BLaER1 treated with 17β-estradiol and CSF1 and Interleukin-3, amounts not matched to agents 10 nM and 100 nM (cell line): ENCODE data around the gene BPHL.
"Not testable (repeated sequence)": the region's sequence is repeated elsewhere in the genome, so short reads cannot be mapped to it uniquely, and the experiment has no call there.

ENCODE experiments used
- H3K27ac ChIP-seq, 11 experiments: shearing (Covaris generic); formaldehyde crosslinking; 2 replicates each; pipeline ENCODE4 v1.8.1; 2022
- H3K27me3 ChIP-seq, 11 experiments: shearing (Covaris generic); formaldehyde crosslinking; 2 replicates each; pipeline ENCODE4 v1.8.1; 2022
- H3K36me3 ChIP-seq, 11 experiments: shearing (Covaris generic); formaldehyde crosslinking; 2 replicates each; pipeline ENCODE4 v1.8.1; 2022
- H3K4me1 ChIP-seq, 10 experiments: shearing (Covaris generic); formaldehyde crosslinking; 2 replicates each; pipeline ENCODE4 v1.8.1; 2022
- H3K4me2 ChIP-seq, 11 experiments: shearing (Covaris generic); formaldehyde crosslinking; 2 replicates each; pipeline ENCODE4 v1.8.1; 2022
- H3K4me3 ChIP-seq, 10 experiments: shearing (Covaris generic); formaldehyde crosslinking; 2 replicates each; pipeline ENCODE4 v1.8.1; 2022
- H3K9ac ChIP-seq, 11 experiments: shearing (Covaris generic); formaldehyde crosslinking; 2 replicates each; pipeline ENCODE4 v1.8.1; 2022
- H3K9me3 ChIP-seq, 11 experiments: shearing (Covaris generic); formaldehyde crosslinking; replicated peaks in 1 of 11; 2 replicates each; pipeline ENCODE4 v1.8.1; 2022
- H4K20me1 ChIP-seq, 11 experiments: shearing (Covaris generic); formaldehyde crosslinking; 2 replicates each; pipeline ENCODE4 v1.8.1; 2022
- Cebpa-rat ChIP-seq, 11 experiments: shearing (Covaris generic); IDR thresholded peaks; 2 replicates each; pipeline ENCODE4 v1.8.1; 2022

BPHL gene

DNA sequence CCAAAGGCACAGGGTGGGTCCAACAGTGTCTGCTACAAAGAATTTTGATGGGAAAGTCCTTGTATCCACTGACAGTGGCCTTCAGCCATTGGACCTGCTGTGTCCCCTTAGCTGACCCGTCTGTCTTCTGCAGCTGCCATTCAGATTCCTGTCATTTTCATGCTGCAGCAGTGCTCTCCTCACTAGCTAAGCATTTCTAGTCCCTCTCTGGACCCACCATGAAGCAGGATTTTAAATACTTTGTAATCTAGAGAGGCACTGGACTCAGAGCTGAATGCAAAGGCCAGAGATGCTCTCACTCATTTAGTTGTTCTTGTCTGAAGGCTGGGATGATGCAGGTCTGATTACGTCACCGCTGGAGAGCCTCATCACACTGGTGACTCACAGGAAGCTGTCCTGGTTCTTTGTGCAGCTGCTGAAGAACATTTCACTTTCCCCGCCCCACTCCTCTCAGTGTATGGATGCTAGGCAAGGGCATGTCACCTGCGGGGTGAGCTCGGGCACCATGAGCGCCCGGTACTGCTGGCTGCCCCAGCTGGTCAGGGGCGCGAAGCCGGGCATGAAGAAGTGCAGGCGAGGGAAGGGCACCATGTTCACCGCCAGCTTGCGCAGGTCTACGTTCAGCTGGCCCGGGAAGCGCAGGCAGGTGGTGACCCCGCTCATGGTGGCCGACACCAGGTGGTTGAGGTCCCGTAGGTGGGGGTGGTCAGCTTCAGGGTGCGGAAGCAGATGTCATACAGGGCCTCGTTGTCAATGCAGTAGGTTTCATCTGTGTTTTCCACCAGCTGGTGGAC, 58.2 kb downstream of the BPHL start:
- Histone ChIP-seq H3K9me3 (0 out of 22 replicates have a peak, but pooled peaks cover 0 to 1% (median 0%) of the 10 kb centered on the region in 11 experiments), H3K36me3 (no peaks in the 10 kb centered on the region), H3K4me3 (no peak overlapping the region), H4K20me1 (no peaks in the 10 kb centered on the region), H3K9ac (no peak overlapping the region), H3K4me2 (peak overlapping the region in 10 of 11 experiments; percentile 35 to 81 (median 64); a peak in 19 of 22 replicates), H3K27me3 (no peaks in the 10 kb centered on the region), H3K4me1 (peaks cover 0 to 23% (median 15%) of the 10 kb centered on the region in 10 experiments; a peak in 17 of 20 replicates), H3K27ac (peak overlapping the region in 4 of 11 experiments; percentile 4 to 40 (median 24); a peak in 4 of 22 replicates)
- TF ChIP-seq Cebpa-rat (IDR thresholded peaks at IDR 0.05): peak in 8 of 11 experiments; percentile 32 to 74 (median 62); a peak in 10 of 22 replicates

DNA sequence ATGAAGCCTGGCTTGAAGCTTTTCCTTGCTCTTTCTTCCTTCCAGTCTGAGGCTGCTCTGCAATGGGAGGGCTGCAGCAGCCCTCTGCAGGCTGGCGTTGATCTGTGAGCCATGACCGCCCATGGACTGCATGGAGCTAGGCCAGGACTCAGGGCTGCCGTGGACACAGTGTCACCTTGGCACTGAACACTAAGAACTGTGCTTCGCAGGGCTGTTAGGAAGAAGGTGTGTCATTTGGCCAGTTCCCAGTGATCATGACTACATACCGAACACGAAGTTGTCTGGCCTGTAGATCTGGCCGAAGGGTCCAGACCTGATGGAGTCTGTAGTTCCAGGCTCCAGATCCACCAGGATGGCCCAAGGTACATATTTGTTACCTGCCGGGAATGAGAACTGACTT, 60.2 kb downstream of the BPHL start:
- H3K9ac ChIP-seq, H3K27ac ChIP-seq, H3K4me2 ChIP-seq, H3K9me3 ChIP-seq, H3K36me3 ChIP-seq, H3K4me3 ChIP-seq, H3K27me3 ChIP-seq, H4K20me1 ChIP-seq: not testable (repeated sequence)
- H3K4me1 ChIP-seq: peaks cover 0 to 23% (median 15%) of the 10 kb centered on the region in 10 experiments; a peak in 17 of 20 replicates

DNA sequence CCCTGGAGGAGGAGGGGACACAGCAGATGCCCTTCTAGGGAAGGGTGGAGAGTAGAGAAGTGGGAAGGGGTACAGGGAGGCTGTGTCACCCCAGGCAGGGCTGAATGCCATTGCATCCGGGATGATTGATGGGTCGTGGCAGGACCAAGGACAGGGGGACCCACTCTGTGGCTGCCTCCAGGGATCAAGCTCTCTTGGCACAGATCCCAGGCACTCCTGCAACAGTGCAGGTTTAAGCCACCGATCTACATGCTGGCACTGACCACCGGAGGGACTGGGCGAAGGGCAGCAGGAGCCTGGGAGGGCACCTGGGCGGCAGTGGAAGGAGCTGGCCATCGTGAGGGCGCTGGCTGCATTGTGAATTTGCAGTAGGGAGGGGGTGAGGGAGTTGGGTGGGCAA, 61.4 kb downstream of the BPHL start:
- H3K9ac ChIP-seq, H3K27ac ChIP-seq, H4K20me1 ChIP-seq, H3K4me3 ChIP-seq, H3K27me3 ChIP-seq, H3K9me3 ChIP-seq, H3K36me3 ChIP-seq: not testable (repeated sequence)
- Histone ChIP-seq H3K4me2 (peak overlapping the region in 1 of 11 experiments; percentile 52; a peak in 1 of 22 replicates), H3K4me1 (peaks cover 0 to 23% (median 15%) of the 10 kb centered on the region in 10 experiments; a peak in 17 of 20 replicates)

DNA sequence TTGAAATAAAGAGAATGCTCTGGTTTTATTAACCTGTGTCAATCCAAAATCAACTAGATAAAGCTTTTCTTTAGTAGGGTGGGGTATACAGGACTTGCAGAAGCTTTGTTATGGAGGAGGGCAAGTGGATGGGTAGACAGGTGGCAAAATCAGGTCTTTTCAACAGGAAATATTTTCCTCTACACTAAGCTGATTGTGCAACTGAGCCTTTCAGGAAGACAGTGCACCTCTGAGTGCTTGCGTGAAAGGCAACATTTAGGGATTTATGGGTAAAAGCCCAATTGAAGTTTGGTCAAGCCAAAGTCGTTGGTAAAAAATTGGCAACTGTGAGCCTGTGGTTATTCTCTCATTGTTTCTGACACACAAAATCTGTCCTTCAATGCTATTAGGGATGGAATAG, 62.6 kb downstream of the BPHL start:
- no peaks in the 10 kb centered on the region for H3K36me3 ChIP-seq
- no peak overlapping the region for H3K4me3 ChIP-seq
- H3K4me1 ChIP-seq: peaks cover under 1 to 15% (median 10%) of the 10 kb centered on the region in 10 experiments; a peak in 18 of 20 replicates
- no peak for TF ChIP-seq Cebpa-rat (IDR thresholded peaks at IDR 0.05)
- H4K20me1 ChIP-seq: no peaks in the 10 kb centered on the region
- H3K4me2 ChIP-seq: no peak overlapping the region
- no peak overlapping the region for H3K27ac ChIP-seq
- no peaks in the 10 kb centered on the region for H3K9me3 ChIP-seq
- no peak overlapping the region for H3K9ac ChIP-seq
- no peaks in the 10 kb centered on the region for H3K27me3 ChIP-seq

DNA sequence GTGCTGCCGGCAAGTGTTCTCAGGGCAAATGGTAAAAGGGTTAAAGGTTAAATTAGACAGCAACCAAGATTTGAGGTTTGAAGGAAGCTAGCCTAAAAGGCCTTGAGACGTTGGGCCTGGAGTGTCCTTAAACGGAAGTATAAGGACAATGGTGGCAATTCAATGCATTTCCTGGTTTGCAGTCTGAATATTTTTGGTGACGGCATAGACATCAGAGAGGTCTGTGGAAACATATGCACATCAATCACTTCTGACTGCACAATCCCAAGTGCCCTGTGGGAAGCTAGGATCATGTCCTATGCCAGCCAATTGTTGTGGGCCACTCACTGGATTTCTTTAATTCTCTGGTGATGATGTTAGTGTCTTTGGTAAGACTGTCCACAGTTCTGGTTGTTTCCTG, 64.6 kb downstream of the BPHL start:
- Histone ChIP-seq H3K9ac (no peak overlapping the region), H3K4me3 (no peak overlapping the region)

DNA sequence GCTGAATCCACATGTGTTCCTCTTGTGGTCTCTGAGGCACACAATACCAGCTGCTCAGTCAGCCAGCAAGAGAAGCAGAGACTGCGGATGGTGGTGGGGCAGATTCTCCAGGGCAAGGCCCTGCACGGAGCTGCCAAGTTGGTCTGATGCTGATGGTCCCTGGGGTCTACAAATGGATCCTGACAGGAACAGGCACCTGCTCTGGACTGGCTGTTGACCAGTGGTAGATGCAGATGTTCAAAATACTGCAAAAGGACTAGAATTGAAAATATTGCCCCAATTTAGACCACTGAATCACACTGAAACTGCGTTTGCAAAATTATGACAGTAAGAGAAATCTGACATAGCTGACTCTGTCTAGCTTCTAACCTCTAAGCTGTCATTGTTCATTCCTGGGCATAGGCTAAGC, 68.5 kb downstream of the BPHL start:
- Histone ChIP-seq H3K4me1 (peaks cover 0 to 20% (median 11%) of the 10 kb centered on the region in 10 experiments; a peak in 14 of 20 replicates), H3K9ac (no peak overlapping the region), H3K4me2 (peak overlapping the region in 8 of 11 experiments; percentile 8 to 62 (median 50); a peak in 14 of 22 replicates), H3K36me3 (no peaks in the 10 kb centered on the region), H3K27ac (no peak overlapping the region), H3K4me3 (no peak overlapping the region), H4K20me1 (no peaks in the 10 kb centered on the region), H3K9me3 (peaks cover 0 to 3% (median 0%) of the 10 kb centered on the region in 11 experiments; a peak in 1 of 22 replicates), H3K27me3 (no peaks in the 10 kb centered on the region)
- TF ChIP-seq Cebpa-rat (IDR thresholded peaks at IDR 0.05): no peak

More for the DNA sequence above, 64.6 kb downstream of the BPHL start:
- H3K36me3 ChIP-seq: no peaks in the 10 kb centered on the region
- H3K27ac ChIP-seq: no peak overlapping the region
- peaks cover 0 to 20% (median 11%) of the 10 kb centered on the region in 10 experiments; a peak in 14 of 20 replicates for H3K4me1 ChIP-seq
- no peak for TF ChIP-seq Cebpa-rat (IDR thresholded peaks at IDR 0.05)
- H3K27me3 ChIP-seq: no peaks in the 10 kb centered on the region
- no peak overlapping the region for H3K4me2 ChIP-seq
- H4K20me1 ChIP-seq: no peaks in the 10 kb centered on the region
- no peaks in the 10 kb centered on the region for H3K9me3 ChIP-seq

DNA sequence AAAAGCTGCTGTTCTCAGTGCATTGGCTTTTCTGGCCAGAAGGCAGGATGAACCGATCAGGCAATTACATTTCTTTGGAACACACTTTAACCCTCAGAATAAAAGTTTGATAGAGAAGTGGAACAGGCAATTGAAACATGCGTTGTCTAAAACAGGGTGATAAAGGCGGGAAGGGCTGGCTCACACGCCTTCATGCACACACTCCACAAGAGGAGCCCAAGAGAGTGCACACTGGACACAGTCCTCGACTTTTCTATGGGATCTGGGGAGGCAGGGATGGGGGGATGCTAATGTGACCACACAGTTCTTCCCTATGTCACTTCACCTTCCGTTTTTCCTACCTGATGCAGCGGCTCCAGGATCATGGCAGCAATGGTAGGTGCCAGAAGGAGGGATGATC, 69.8 kb downstream of the BPHL start:
- no peak overlapping the region for H3K4me3 ChIP-seq
- no peaks in the 10 kb centered on the region for H4K20me1 ChIP-seq
- H3K9me3 ChIP-seq: peaks cover 0 to 3% (median 0%) of the 10 kb centered on the region in 11 experiments; a peak in 1 of 22 replicates
- no peaks in the 10 kb centered on the region for H3K27me3 ChIP-seq
- no peak overlapping the region for H3K27ac ChIP-seq
- no peak for TF ChIP-seq Cebpa-rat (IDR thresholded peaks at IDR 0.05)
- H3K4me1 ChIP-seq: peaks cover 0 to 20% (median 11%) of the 10 kb centered on the region in 10 experiments; a peak in 14 of 20 replicates
- no peak overlapping the region for H3K4me2 ChIP-seq
- H3K9ac ChIP-seq: no peak overlapping the region
- H3K36me3 ChIP-seq: no peaks in the 10 kb centered on the region

DNA sequence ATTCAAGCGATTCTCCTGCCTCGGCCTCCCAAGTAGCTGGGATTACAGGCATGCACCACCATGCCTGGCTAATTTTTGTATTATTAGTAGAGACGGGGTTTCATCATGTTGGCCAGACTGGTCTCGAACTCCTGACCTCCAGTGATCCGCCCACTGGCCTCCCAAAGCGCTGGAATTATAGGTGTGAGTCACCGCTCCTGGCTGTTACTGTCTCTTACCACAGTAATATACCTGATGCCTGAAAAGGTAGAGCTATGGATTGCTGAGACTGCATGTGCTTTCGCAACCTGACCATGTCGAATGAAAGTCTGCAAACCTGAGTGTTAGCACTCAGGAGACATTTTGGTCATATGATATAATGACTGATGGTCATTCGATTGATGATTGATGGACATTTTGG, 70.7 kb downstream of the BPHL start:
- H3K4me1 ChIP-seq: peaks cover 1 to 23% (median 15%) of the 10 kb centered on the region in 10 experiments; a peak in 19 of 20 replicates
- H3K36me3 ChIP-seq, H3K4me2 ChIP-seq, H3K27me3 ChIP-seq, H3K27ac ChIP-seq, H3K9me3 ChIP-seq, H3K4me3 ChIP-seq, H3K9ac ChIP-seq, H4K20me1 ChIP-seq: not testable (repeated sequence)

DNA sequence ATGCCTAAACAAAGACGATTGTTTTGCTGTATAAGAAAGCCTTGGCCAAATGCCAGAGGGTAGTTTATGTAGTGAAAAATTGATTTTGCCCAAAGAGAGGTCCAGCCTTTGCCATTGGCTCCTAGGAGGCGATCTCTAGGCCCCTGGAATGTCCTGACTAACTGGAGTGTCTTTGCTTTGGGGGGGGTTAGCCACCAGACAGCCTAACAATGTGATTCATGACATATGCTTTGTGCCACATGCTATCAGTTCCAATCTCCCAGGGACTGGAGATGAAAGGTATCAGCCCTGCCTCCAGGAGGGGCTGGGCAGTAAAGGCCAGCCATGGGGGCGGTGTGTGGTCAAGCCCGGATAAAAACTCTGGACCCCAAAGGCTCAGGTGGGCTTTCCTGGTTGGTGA, 71.5 kb downstream of the BPHL start:
- no peak overlapping the region for H3K4me3 ChIP-seq
- no peaks in the 10 kb centered on the region for H3K27me3 ChIP-seq
- no peaks in the 10 kb centered on the region for H3K36me3 ChIP-seq
- no peak for TF ChIP-seq Cebpa-rat (IDR thresholded peaks at IDR 0.05)
- H3K9me3 ChIP-seq: peaks cover 0 to 3% (median 0%) of the 10 kb centered on the region in 11 experiments; a peak in 1 of 22 replicates
- no peaks in the 10 kb centered on the region for H4K20me1 ChIP-seq
- H3K4me1 ChIP-seq: peaks cover 10 to 32% (median 24%) of the 10 kb centered on the region in 10 experiments
- H3K9ac ChIP-seq: no peak overlapping the region
- H3K27ac ChIP-seq: no peak overlapping the region
- no peak overlapping the region for H3K4me2 ChIP-seq
